Measurements from ENCODE around the gene TP53TG5. TPM values are rescaled to one million over a fixed set of nuclear protein-coding genes. Genes with fewer than 3 reads are reported as not detected.
A peak's percentile ranks its signal among the peaks of the same experiment; 100 is the strongest.

Gene TP53TG5
- total RNA-seq, 1 donor from 2014 or later: not detected

GRCh38 chr20:45377269-45377668, 856 bp downstream of the TP53TG5 start:
- H3K27me3 Mint-ChIP-seq (ENCODE audit: unreplicated experiment): no peaks in the 10 kb centered on the region
- no peak overlapping the region for H3K27ac Mint-ChIP-seq (ENCODE audit: unreplicated experiment)
- TF ChIP-seq CTCF (IDR thresholded peaks at IDR 0.05): no peak
- H3K9me3 Mint-ChIP-seq (ENCODE audit: unreplicated experiment): no peaks in the 10 kb centered on the region
- DNase-seq (ENCODE audit: extremely low spot score, unreplicated experiment): peak; percentile 75
- no peak overlapping the region for H3K4me3 Mint-ChIP-seq (ENCODE audit: unreplicated experiment)
- peaks cover 4% of the 10 kb centered on the region for H3K4me1 Mint-ChIP-seq (ENCODE audit: unreplicated experiment)
- H3K36me3 Mint-ChIP-seq (ENCODE audit: unreplicated experiment): peaks cover 3% of the 10 kb centered on the region

DNA sequence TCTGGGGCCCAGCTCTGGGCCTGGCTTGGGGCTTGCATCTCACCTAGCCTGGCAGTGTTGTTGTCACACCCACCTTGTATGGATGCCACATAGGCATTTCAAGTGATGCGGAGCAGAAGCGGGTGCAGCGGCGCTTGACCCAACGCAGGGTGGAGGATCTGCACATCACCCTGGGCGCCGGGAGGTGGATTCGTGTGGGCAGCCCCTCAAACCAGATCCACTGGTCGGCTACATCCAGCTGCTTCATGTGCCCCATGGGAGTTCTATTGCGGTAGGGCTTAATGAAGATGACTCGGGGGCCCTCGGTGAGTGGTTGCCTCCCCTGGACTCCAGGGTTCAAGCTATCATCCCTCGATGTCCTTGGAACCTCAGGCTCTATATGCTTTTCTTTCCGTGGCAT, 3.2 kb downstream of the TP53TG5 start:
- Mint-ChIP-seq H3K27me3 (ENCODE audit: unreplicated experiment) (no peaks in the 10 kb centered on the region), H3K36me3 (ENCODE audit: unreplicated experiment) (no peaks in the 10 kb centered on the region), H3K27ac (ENCODE audit: unreplicated experiment) (no peak overlapping the region), H3K9me3 (ENCODE audit: unreplicated experiment) (no peaks in the 10 kb centered on the region), H3K4me1 (ENCODE audit: unreplicated experiment) (peaks cover 5% of the 10 kb centered on the region), H3K4me3 (ENCODE audit: unreplicated experiment) (no peak overlapping the region)
- no peak for TF ChIP-seq CTCF (IDR thresholded peaks at IDR 0.05)
- DNase-seq (ENCODE audit: extremely low spot score, unreplicated experiment): peak; percentile 80

DNA sequence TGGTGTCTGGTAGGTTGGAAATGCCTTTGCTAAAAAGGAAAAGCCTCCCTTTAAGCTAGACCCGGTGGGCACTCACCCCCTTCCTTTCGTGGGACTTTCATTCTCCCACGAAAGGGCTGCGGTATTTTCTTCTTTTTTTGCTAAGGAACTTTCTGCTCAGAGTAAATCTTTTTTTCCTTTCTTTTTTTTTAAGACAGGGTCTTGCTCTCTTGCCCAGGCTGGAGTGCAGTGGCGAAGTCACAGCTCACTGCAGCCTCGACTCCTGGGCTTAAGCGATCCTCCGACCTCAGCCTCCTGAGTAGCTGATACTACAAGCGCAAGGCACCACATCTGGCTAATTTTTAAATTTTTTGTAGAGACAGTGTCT, 4.0 kb downstream of the TP53TG5 start:
- no peaks in the 10 kb centered on the region for H3K9me3 Mint-ChIP-seq (ENCODE audit: unreplicated experiment)
- TF ChIP-seq CTCF (IDR thresholded peaks at IDR 0.05): no peak
- H3K27ac Mint-ChIP-seq (ENCODE audit: unreplicated experiment): no peak overlapping the region
- H3K36me3 Mint-ChIP-seq (ENCODE audit: unreplicated experiment): no peaks in the 10 kb centered on the region
- peak; percentile 36 for DNase-seq (ENCODE audit: extremely low spot score, unreplicated experiment)
- H3K4me3 Mint-ChIP-seq (ENCODE audit: unreplicated experiment): no peak overlapping the region
- H3K4me1 Mint-ChIP-seq (ENCODE audit: unreplicated experiment): peaks cover 5% of the 10 kb centered on the region
- H3K27me3 Mint-ChIP-seq (ENCODE audit: unreplicated experiment): no peaks in the 10 kb centered on the region

- TF ChIP-seq CTCF (IDR thresholded peaks at IDR 0.05): peak; percentile 69
- H3K27me3 Mint-ChIP-seq (ENCODE audit: unreplicated experiment): no peaks in the 10 kb centered on the region
- no peak overlapping the region for H3K4me3 Mint-ChIP-seq (ENCODE audit: unreplicated experiment)
- no peaks in the 10 kb centered on the region for H3K9me3 Mint-ChIP-seq (ENCODE audit: unreplicated experiment)
- peak; percentile 90 for DNase-seq (ENCODE audit: extremely low spot score, unreplicated experiment)
- H3K27ac Mint-ChIP-seq (ENCODE audit: unreplicated experiment): no peak overlapping the region
- H3K4me1 Mint-ChIP-seq (ENCODE audit: unreplicated experiment): peaks cover 5% of the 10 kb centered on the region
- peaks cover 3% of the 10 kb centered on the region for H3K36me3 Mint-ChIP-seq (ENCODE audit: unreplicated experiment)
These were observed 4.6 kb downstream of the TP53TG5 start for GRCh38 chr20:45373353-45374100.

- DNase-seq (ENCODE audit: extremely low spot score, unreplicated experiment): peak; percentile 66
- H3K27me3 Mint-ChIP-seq (ENCODE audit: unreplicated experiment): no peaks in the 10 kb centered on the region
- peaks cover 5% of the 10 kb centered on the region for H3K4me1 Mint-ChIP-seq (ENCODE audit: unreplicated experiment)
- no peak overlapping the region for H3K4me3 Mint-ChIP-seq (ENCODE audit: unreplicated experiment)
- no peaks in the 10 kb centered on the region for H3K9me3 Mint-ChIP-seq (ENCODE audit: unreplicated experiment)
- no peak overlapping the region for H3K27ac Mint-ChIP-seq (ENCODE audit: unreplicated experiment)
- no peak for TF ChIP-seq CTCF (IDR thresholded peaks at IDR 0.05)
- H3K36me3 Mint-ChIP-seq (ENCODE audit: unreplicated experiment): peaks cover 10% of the 10 kb centered on the region
These were observed 5.3 kb downstream of the TP53TG5 start for GRCh38 chr20:45372646-45373352.

All from osteocyte (in vitro differentiated cells).